ENCODE data around the gene SYNE4.

DNA sequence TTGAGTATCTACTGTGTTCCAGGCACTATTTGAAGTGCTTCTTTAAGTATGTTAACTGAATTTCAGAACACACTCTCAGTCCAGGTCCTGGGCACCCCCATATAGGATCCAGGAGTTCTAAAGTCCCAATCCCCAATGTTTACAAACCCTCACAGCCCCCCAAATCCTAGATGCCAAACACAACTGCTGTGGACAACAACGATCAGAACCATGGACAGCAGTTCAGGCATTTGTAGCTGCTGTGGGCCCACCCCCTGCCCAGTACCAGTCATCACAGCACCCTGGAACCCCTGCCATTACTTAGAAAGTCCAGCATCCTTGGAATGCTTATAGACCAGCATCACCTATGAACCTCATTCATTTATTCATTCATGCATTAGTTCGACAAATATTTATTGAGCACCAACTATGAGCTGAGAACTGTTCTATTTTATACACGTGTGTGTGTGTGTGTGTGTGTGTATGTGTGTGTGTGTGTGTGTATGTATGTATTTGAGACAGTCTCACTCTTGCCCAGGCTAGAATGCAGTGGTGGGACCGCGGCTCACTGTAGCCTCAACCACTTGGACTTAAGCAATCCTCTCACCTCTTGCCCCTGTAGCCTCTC is 32.9 kb downstream of the SYNE4 start:
- TF ChIP-seq EZH2 (IDR thresholded peaks at IDR 0.05) (no peak), POLR2AphosphoS5 (IDR thresholded peaks at IDR 0.05; ENCODE audit: borderline replicate concordance, low read depth, low read length) (no peak), FOXP2 (optimal IDR thresholded peaks at IDR 0.05; ENCODE audit: control extremely low read depth, extremely low read length, insufficient read depth) (no peak)
